ENCODE data around the gene HECW1.

DNA sequence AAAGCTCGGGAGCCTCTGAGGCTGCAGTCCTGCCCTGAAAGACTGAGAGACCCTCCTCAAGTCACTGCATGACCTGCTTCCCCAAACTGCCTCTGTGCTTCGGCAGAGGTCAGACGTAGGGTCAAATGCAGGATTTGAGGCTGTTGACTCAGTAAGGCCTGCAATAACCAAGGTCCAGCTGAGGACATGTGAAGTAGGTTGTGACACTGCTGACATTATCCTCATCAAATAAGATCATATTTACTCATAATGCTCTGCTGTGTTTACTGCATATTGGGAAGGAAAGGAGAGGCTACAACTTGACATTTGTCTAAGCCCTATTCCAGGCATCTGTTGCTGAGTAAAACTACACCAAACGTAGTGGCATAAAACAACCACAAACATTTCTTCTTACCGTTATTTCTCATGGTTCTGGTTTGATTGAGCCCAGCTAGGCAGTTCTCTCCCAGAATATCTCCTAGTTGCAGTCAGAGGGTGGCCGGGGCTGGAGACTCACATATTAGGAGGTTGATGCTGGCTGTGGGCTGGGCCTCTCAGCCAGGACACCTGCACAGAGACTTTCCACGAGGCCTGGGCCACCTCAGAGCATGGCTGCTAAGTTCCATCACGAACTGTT, 348.4 kb downstream of the HECW1 start:
- TF ChIP-seq, protein P1, sequence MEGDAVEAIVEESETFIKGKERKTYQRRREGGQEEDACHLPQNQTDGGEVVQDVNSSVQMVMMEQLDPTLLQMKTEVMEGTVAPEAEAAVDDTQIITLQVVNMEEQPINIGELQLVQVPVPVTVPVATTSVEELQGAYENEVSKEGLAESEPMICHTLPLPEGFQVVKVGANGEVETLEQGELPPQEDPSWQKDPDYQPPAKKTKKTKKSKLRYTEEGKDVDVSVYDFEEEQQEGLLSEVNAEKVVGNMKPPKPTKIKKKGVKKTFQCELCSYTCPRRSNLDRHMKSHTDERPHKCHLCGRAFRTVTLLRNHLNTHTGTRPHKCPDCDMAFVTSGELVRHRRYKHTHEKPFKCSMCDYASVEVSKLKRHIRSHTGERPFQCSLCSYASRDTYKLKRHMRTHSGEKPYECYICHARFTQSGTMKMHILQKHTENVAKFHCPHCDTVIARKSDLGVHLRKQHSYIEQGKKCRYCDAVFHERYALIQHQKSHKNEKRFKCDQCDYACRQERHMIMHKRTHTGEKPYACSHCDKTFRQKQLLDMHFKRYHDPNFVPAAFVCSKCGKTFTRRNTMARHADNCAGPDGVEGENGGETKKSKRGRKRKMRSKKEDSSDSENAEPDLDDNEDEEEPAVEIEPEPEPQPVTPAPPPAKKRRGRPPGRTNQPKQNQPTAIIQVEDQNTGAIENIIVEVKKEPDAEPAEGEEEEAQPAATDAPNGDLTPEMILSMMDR (IDR thresholded peaks at IDR 0.05): no peak
- TF ChIP-seq RAD21 (conservative IDR thresholded peaks at IDR 0.05 in 1 of 2, IDR thresholded peaks at IDR 0.05 in 1 of 2) (no peak), ESRRA (IDR thresholded peaks at IDR 0.05; ENCODE audit: borderline replicate concordance, low read length) (no peak), CEBPB (IDR thresholded peaks at IDR 0.05) (no peak), MYC (IDR thresholded peaks at IDR 0.05; ENCODE audit: borderline replicate concordance, low read length) (no peak), JUN (IDR thresholded peaks at IDR 0.05) (no peak), POLR2A (IDR thresholded peaks at IDR 0.05; ENCODE audit: low read length) (no peak), NR3C1 (IDR thresholded peaks at IDR 0.05) (no peak), RARB (CRISPR knock-in tag; IDR thresholded peaks at IDR 0.05) (no peak), CHD2 (IDR thresholded peaks at IDR 0.05; ENCODE audit: low read length, partially characterized antibody) (no peak)
- TF ChIP-seq, protein P2, sequence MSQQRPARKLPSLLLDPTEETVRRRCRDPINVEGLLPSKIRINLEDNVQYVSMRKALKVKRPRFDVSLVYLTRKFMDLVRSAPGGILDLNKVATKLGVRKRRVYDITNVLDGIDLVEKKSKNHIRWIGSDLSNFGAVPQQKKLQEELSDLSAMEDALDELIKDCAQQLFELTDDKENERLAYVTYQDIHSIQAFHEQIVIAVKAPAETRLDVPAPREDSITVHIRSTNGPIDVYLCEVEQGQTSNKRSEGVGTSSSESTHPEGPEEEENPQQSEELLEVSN (IDR thresholded peaks at IDR 0.05; ENCODE audit: borderline replicate concordance, low read depth): no peak
- TF ChIP-seq, protein P3, sequence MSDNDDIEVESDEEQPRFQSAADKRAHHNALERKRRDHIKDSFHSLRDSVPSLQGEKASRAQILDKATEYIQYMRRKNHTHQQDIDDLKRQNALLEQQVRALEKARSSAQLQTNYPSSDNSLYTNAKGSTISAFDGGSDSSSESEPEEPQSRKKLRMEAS (IDR thresholded peaks at IDR 0.05): no peak
